K562 treated with DMSO at 1 percent for 4 hours (cell line): Measurements from ENCODE around the gene MCM3AP. TPM values are rescaled to one million over a fixed set of nuclear protein-coding genes. Genes with fewer than 3 reads are reported as not detected.

Experiments used
- total RNA-seq: library from RNA; unstranded; fragments of 300-600 nt; gene quantifications from 2 replicates; pipeline ENCODE4 v1.2.3, GENCODE V29; 2022; ENCODE audit not compliant: insufficient read depth

MCM3AP gene
- 92.3 and 106 TPM in 2 replicates for total RNA-seq

GRCh38 chr21:46285206-46285661 is at the start of gene MCM3AP:
Gene MCM3AP (minus strand): TSS chr21:46285611. CDS start chr21:46285286, 325 bp downstream.

GRCh38 chr21:46323710-46324389 is 38.4 kb upstream of the MCM3AP start, which contains the start of the genes C21orf58 and PCNT:
Gene C21orf58 (minus strand): TSS chr21:46323870. CDS start chr21:46322738, 1,132 bp downstream.
Gene PCNT (plus strand): TSS chr21:46324156. CDS start chr21:46324229, 73 bp downstream.

GRCh38 chr21:46285761-46286647 is 593 bp upstream of the MCM3AP start, which contains the start of gene YBEY:
Gene YBEY (plus strand): TSS chr21:46286342. CDS start chr21:46286914, 572 bp downstream.

GRCh38 chr21:46228345-46229051 is 56.9 kb downstream of the MCM3AP start, which contains the start of gene LSS:
Gene LSS (minus strand): TSS chr21:46228774. CDS start chr21:46228745, 29 bp downstream.

Other genes starting within 250 kb of the MCM3AP start
- 7.0 and 15.1 TPM in 2 replicates for gene COL6A2, start 187.5 kb downstream of the MCM3AP start, total RNA-seq
- 0.79 TPM in 1 of 2 replicates, not detected in the other for gene FTCD, start 130.0 kb downstream of the MCM3AP start, total RNA-seq
- gene SPATC1L, start 101.2 kb downstream of the MCM3AP start, total RNA-seq, result 104 and 133 TPM in 2 replicates
- gene LSS, start 56.8 kb downstream of the MCM3AP start, total RNA-seq, result 33.7 and 44.9 TPM in 2 replicates
- gene YBEY, start 731 bp upstream of the MCM3AP start, total RNA-seq, result 18.7 and 34.5 TPM in 2 replicates
- gene C21orf58, start 38.3 kb upstream of the MCM3AP start, total RNA-seq, result 23.2 and 28.5 TPM in 2 replicates
- gene PCNT, start 38.5 kb upstream of the MCM3AP start, total RNA-seq, result 26.5 and 49.7 TPM in 2 replicates
- 13.1 and 22.0 TPM in 2 replicates for gene DIP2A, start 173.3 kb upstream of the MCM3AP start, total RNA-seq